Ovary (tissue), 9 donors: ENCODE measurements around the gene SND1. TPM values are rescaled to one million over a fixed set of nuclear protein-coding genes. Genes with fewer than 3 reads are reported as not detected.
A peak's percentile ranks its signal among the peaks of the same experiment; 100 is the strongest.

Experiments used
- DNase-seq, 5 donors: peaks; one replicate each; pipeline ENCODE4 v3.0.0-alpha.2; 2019 to 2020
- H3K27ac ChIP-seq, 2 donors: fragments of 200-600 bp; one replicate each; pipeline versions ENCODE4 v1.5.1 to v1.8.0; 2019 to 2022
- H3K27me3 ChIP-seq: fragments of 200-600 bp; one replicate; pipeline ENCODE4 v1.8.0; 2022
- H3K36me3 ChIP-seq: fragments of 200-600 bp; sonication (generic); one replicate; pipeline ENCODE4 v1.5.1; 2019
- H3K4me1 ChIP-seq: one replicate; pipeline ENCODE4 v1.8.1; 2013; ENCODE audit warnings: mild to moderate bottlenecking, moderate library complexity; ENCODE audit not compliant: insufficient read depth
- H3K4me3 ChIP-seq: fragments of 200-600 bp; sonication (generic); one replicate; pipeline ENCODE4 v1.5.1; 2017
- H3K9me3 ChIP-seq, 2 donors: fragments of 200-600 bp in 1 of 2; sonication (generic) in 1 of 2; one replicate each; pipeline versions ENCODE4 v1.5.1 to v1.8.1; 2013 to 2019; ENCODE audit warnings: mild to moderate bottlenecking in 1 of 2, moderate library complexity in 1 of 2
- EP300 ChIP-seq: sonication (generic); formaldehyde crosslinking; IDR thresholded peaks from one replicate; pipeline ENCODE4 v1.6.1; 2017; ENCODE audit warnings: antibody characterized with exemption
- POLR2A ChIP-seq: fragments of 450-650 bp; IDR thresholded peaks from one replicate; pipeline ENCODE4 v1.6.1; 2017; ENCODE audit warnings: antibody characterized with exemption, mild to moderate bottlenecking, moderate library complexity
- WGBS, 3 donors: extraction: QIAGEN DNeasy Blood & Tissue Kit in 1 of 3; methylation state at CpG; one replicate each; pipeline versions ENCODE4 v1.1.5 to v1.1.7; 2013 to 2017; 5-methylcytosine and 5-hydroxymethylcytosine counted together
- intact Hi-C, 4 donors: fragments of 100-400 bp; cut with DNase I; formaldehyde crosslinking; loops; one replicate each; pipeline versions ENCODE4 v1.11.0 to v1.15.1; 2022 to 2023
- polyA plus RNA-seq, 2 donors: library from polyadenylated mRNA; stranded (reverse); fragments of 200-250 nt in 1 of 2; fragments of 350-450 nt in 1 of 2; fragmentation: Illumina TruSeq in 1 of 2; extraction: RNeasy Lipid Tissue Mini Kit (QIAGEN cat#74804) in 1 of 2; gene quantifications; one replicate each; pipeline ENCODE4 v1.2.3, GENCODE V29; 2013 to 2014
- total RNA-seq, 7 donors: library from RNA; depleted of rRNA in 2 of 7; stranded (reverse); fragments of >200 nt in 2 of 7; fragmentation: NEBNext Ultra II Directional in 3 of 7; extraction: Animal tissue kit (Norgen Biotek cat#: 25700) in 3 of 7; gene quantifications; one replicate each; pipeline versions ENCODE4 v1.1.0 to v1.2.4, GENCODE V29; 2016 to 2023
- TF ChIP-seq, protein P1 (sequence below), 3 donors: fragments of 450-650 bp in 2 of 3; fragments of 200-600 bp in 1 of 3; IDR thresholded peaks; one replicate each; pipeline versions ENCODE4 v1.5.1 to v1.8.0; 2016 to 2022; ENCODE audit warnings: antibody characterized with exemption in 3 of 3, mild to moderate bottlenecking in 1 of 3
- donor health status: DM: no; HTN: no; CAD: no; lungs with moderate emphysema.
- donor health status: DM: no; HTN: no; CAD: no.
- donor health status: Bipolar disorder and iron deficiency.
- donor health status: DM: yes; HTN: yes; CAD: no.
- donor health status: DM: no; HTN: no; CAD: no.
- donor health status: DM: yes; HTN: yes; CAD: no.

SND1 gene
- total and polyA plus RNA-seq, 9 donors: 91.4 to 297 (median 182) TPM

DNA sequence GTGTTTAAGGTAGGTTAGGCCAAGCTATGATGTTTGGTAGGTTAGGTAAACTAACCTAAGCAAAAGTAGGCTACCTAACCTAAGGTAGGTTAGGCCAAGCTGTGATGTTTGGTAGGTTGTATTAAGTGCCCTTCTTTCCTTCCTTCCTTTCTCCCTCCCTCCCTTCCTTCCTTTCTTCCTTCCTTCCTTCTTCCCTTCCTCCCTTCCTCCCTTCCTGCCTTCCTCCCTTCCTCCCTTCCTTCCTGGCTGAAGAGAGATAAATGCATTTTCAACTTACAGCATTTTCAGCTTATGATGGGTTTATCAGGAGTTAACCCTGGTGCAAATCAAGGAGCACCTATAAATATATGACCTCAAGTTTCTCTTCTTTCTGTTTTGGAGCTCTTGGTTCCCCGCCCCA is 56.2 kb downstream of the SND1 start:
- Histone ChIP-seq H3K27me3 (no peaks in the 10 kb centered on the region), H3K27ac (no peak overlapping the region), H3K4me3 (no peak overlapping the region), H3K36me3 (no peaks in the 10 kb centered on the region), H3K4me1 (no peaks in the 10 kb centered on the region), H3K9me3 (no peaks in the 10 kb centered on the region)
- 53 to 71% (median 57%) methylated on average over 1 of the region's 1 CpG for WGBS, 3 donors
- DNase-seq: no peak
- intact Hi-C loops: loop anchor here in 2 of 4 donors (2.0 to 10.0 kb wide), 2 partner anchors 503 to 507 kb away; no protein-coding TSS in a partner anchor
- TF ChIP-seq EP300 (no peak), POLR2A (no peak)
- TF ChIP-seq, protein P1, sequence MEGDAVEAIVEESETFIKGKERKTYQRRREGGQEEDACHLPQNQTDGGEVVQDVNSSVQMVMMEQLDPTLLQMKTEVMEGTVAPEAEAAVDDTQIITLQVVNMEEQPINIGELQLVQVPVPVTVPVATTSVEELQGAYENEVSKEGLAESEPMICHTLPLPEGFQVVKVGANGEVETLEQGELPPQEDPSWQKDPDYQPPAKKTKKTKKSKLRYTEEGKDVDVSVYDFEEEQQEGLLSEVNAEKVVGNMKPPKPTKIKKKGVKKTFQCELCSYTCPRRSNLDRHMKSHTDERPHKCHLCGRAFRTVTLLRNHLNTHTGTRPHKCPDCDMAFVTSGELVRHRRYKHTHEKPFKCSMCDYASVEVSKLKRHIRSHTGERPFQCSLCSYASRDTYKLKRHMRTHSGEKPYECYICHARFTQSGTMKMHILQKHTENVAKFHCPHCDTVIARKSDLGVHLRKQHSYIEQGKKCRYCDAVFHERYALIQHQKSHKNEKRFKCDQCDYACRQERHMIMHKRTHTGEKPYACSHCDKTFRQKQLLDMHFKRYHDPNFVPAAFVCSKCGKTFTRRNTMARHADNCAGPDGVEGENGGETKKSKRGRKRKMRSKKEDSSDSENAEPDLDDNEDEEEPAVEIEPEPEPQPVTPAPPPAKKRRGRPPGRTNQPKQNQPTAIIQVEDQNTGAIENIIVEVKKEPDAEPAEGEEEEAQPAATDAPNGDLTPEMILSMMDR (IDR thresholded peaks at IDR 0.05): no peak

DNA sequence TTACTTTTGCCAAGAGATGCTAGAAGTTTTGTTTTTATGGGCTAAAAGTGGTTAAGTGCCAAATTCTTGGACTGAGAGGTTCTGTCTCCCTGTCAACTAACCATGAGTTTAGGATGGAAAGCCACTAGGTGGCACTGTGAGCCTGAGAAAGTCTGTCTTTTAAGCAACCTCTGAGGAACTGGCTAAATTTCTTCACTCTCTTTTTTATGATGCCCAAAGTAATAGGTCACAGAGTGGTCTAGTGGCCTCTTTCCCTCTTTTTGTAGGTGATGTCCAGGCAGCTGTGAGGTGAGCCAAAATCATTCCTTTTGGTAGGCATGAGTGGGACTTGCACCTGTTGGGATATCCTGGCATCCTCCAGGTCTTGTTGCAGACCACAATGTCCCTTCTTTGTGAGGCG is 56.8 kb downstream of the SND1 start:
- intact Hi-C loops: loop anchor here in 2 of 4 donors (2.0 to 10.0 kb wide), 2 partner anchors 502 to 506 kb away; no protein-coding TSS in a partner anchor
- H3K4me1 ChIP-seq: no peaks in the 10 kb centered on the region

DNA sequence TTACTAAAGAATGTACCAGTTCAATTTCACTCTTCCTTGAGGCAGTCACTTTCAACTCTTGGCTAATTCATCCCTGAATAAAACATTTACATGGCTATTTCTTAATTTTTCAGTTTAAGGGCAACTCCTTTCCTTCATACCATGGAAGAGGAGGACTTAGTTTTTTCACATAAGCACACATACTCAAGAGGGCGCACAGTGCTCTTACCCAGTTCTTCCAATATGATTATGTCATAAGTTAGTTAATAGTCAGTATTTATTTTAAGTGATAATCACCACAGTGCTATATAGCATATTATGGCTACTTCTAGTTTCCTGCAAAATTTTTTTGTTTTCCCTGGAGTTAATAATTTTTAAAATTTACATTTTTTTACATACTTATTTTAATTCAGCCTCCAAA is 58.6 kb downstream of the SND1 start:
- H3K27me3 ChIP-seq: no peaks in the 10 kb centered on the region
- H3K27ac ChIP-seq: no peak overlapping the region
- H3K4me1 ChIP-seq: no peaks in the 10 kb centered on the region
- H3K4me3 ChIP-seq: no peak overlapping the region
- no peak for TF ChIP-seq EP300
- TF ChIP-seq, protein P1 (IDR thresholded peaks at IDR 0.05): no peak
- no peak for TF ChIP-seq POLR2A
- WGBS, 3 donors: 98 to 100% (median 99%) methylated on average over 1 of the region's 1 CpG
- no peak for DNase-seq
- H3K9me3 ChIP-seq: no peaks in the 10 kb centered on the region
- intact Hi-C loops: loop anchor here in 1 of 4 donors (5.0 kb wide), 1 partner anchor 497 kb away; no protein-coding TSS in a partner anchor
- no peaks in the 10 kb centered on the region for H3K36me3 ChIP-seq

More for the DNA sequence above, 56.8 kb downstream of the SND1 start:
- no peaks in the 10 kb centered on the region for H3K36me3 ChIP-seq
- DNase-seq: peak; percentile 43 to 83 (median 65)
- no peak overlapping the region for H3K4me3 ChIP-seq
- no peak overlapping the region for H3K27ac ChIP-seq
- no peaks in the 10 kb centered on the region for H3K27me3 ChIP-seq
- no peak for TF ChIP-seq EP300
- no peak for TF ChIP-seq POLR2A
- TF ChIP-seq, protein P1 (IDR thresholded peaks at IDR 0.05): peak; percentile 52 to 72 (median 60)
- WGBS, 3 donors: 96 to 100% (median 96%) methylated on average over 1 of the region's 1 CpG
- no peaks in the 10 kb centered on the region for H3K9me3 ChIP-seq

DNA sequence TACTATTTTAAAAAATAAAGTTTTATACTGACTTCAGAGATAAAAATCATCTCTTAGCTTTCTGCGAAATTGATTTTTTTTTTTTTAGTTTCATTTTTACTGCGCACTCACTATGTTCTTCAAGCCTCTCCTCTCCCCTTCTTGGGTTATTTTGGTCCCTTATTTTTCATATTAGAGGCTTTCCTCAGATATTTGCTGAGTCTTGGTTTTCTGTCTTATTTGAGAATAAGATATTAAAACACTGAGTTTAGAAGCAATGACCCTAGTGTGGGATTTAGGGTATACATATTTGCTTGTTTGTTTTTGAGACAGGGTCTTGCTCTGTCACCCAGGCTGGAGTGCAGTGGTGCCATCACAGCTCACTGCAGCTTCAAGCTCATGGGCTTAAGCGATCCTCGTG is 59.9 kb downstream of the SND1 start:
- H3K27ac ChIP-seq: no peak overlapping the region
- no peaks in the 10 kb centered on the region for H3K36me3 ChIP-seq
- no peak for DNase-seq
- H3K4me1 ChIP-seq: no peaks in the 10 kb centered on the region
- H3K4me3 ChIP-seq: no peak overlapping the region
- H3K27me3 ChIP-seq: no peaks in the 10 kb centered on the region
- TF ChIP-seq EP300 (no peak), POLR2A (no peak)
- TF ChIP-seq, protein P1 (IDR thresholded peaks at IDR 0.05): no peak
- 96 to 100% (median 99%) methylated on average over 4 of the region's 4 CpGs for WGBS, 3 donors
- H3K9me3 ChIP-seq: no peaks in the 10 kb centered on the region
- intact Hi-C loops: loop anchor here in 1 of 4 donors (5.0 kb wide), 1 partner anchor 495 kb away; no protein-coding TSS in a partner anchor
